T-helper 1 cell (primary cell): ENCODE measurements around the gene AKNAD1.
"Not testable (repeated sequence)": the region's sequence is repeated elsewhere in the genome, so short reads cannot be mapped to it uniquely, and the experiment has no call there.

Source experiments
- DNase-seq, 5 donors: peaks; one replicate each; pipeline ENCODE4 v3.0.0-alpha.2; 2012 to 2020

AKNAD1 gene

DNA sequence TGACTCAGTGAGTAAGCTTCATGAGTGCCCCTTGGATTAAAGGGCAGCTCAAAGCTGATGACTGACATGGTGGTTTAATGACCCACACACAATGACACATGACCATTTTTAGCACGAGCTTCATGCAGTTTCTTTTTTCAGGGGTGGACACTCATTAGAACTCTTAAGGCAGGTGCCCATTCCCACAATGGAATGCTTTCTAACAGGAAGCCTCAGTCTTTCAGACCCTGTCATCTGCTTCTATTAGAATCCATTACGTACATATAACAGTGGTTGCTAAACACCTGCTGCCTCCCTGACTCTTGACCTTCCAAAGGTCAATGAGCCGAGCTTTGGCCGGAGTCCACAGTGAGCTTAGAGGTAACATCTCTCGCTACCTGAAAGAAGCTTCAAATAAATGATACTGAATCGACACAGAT, 27.4 kb downstream of the AKNAD1 start:
- DNase-seq: no peak

DNA sequence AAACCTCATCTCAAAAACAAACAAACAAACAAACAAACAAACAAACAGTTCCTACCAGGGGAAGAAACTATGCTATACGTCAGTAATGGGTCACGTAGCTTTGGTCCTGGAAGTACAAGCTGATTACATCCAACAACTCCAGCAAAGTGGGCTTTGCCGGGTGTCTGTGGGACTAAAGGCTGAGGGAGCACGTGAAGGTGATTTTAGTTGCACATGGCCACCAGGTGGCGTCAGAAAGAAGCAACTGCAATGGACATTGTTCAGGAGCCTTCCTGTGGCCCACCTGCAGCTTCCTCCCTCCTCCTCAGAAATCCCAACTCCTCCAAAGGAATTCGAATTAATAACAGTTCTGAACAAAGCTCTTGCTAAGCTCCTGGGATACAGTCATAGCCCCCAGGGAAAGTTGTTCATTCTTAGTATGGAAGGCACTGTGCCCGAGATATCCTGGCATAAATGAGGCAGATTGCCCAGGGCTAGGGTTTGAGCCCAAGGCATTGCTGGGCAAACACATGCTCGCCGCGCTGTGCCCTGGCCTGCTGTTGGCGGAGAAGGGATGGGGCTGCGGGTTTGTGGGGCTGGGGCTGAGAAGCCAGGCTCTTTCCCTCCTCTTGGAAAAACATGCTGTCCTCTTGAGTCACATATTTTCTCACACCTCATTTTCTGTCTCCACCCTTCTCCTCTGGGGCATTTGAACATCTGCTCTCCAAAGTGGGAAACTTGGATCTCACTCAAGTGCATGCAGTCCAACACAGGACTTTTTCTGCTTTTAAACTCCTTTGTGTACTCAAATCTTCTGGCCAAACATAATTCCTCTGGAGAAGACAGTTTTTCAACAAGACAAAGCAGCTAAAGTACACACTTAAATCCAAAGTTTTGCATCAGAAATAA, 28.6 kb downstream of the AKNAD1 start:
- DNase-seq: peak; percentile 38 to 63 (median 52)

GRCh38 chr1:108826081-108826635, 30.7 kb downstream of the AKNAD1 start:
- no peak for DNase-seq

DNA sequence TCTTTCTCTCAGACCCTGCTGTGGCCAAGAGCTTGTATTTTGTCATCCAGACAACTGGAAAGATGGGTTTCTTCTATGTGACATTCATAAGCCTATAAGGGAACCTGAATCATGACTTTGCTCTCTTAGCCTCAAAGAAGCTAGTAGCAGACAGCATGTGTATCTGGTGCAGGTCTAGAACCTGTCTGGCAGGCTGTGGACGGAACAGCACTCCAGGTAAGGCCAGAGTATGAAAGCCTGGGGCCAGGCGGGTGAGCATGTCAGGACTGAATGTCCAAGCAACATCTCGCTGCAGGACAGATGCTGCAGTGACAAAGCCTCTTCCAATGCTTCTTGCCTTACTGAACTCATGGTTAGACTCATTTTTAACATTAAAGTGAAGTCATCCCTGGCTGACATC, 32.8 kb downstream of the AKNAD1 start:
- no peak for DNase-seq

- DNase-seq: no peak
Measured at GRCh38 chr1:108823632-108824031, 33.3 kb downstream of the AKNAD1 start.

DNA sequence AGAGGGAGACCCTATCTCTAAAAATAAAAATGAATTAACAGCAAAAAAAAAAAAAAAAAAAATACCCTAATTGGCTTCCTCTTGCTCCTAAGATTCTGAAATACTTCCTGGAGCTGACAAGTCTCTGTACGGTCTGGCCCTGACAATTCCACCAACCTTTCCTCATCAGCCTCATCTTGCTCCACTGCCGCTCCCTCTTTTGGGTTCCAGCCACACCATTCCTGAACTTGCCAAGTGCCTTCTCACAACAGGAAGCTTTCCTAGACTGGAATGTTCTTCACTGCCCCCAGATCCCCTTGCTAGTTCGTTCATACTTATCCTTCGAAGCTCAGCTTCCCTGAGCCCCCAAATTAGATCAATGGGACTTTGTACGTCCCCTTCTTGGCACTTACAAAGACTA, 37.0 kb downstream of the AKNAD1 start:
- no peak for DNase-seq

- no peak for DNase-seq
Measured at GRCh38 chr1:108817811-108818210, 39.1 kb downstream of the AKNAD1 start.

- DNase-seq: no peak
Measured at GRCh38 chr1:108817016-108817415, 39.9 kb downstream of the AKNAD1 start.

GRCh38 chr1:108816049-108816893, 40.6 kb downstream of the AKNAD1 start:
- DNase-seq: no peak

DNA sequence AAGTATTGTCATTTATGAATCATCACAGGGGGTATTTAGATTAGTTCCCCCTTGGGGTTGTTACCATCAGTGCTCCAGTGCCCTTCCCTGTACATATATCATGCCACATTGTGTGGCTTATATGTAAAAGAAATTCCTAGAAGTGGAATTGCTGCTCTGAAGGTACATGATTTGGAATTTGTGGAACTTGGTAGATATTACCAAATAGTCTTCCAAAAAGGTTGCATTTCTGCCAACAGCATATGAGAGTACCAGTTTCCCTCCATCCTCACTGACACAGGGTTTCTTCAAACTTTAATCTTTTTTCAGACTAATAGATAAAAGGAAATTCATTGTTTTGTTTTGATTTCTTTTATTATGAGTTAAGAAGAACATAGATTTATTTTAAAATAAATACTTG, 41.3 kb downstream of the AKNAD1 start:
- DNase-seq: no peak

GRCh38 chr1:108814343-108815125, 42.4 kb downstream of the AKNAD1 start:
- no peak for DNase-seq

- no peak for DNase-seq
Measured at GRCh38 chr1:108813326-108813725, 43.6 kb downstream of the AKNAD1 start.

- DNase-seq: no peak
Measured at GRCh38 chr1:108811611-108812010, 45.3 kb downstream of the AKNAD1 start.

GRCh38 chr1:108808438-108808837, 48.5 kb downstream of the AKNAD1 start:
- DNase-seq: no peak

DNA sequence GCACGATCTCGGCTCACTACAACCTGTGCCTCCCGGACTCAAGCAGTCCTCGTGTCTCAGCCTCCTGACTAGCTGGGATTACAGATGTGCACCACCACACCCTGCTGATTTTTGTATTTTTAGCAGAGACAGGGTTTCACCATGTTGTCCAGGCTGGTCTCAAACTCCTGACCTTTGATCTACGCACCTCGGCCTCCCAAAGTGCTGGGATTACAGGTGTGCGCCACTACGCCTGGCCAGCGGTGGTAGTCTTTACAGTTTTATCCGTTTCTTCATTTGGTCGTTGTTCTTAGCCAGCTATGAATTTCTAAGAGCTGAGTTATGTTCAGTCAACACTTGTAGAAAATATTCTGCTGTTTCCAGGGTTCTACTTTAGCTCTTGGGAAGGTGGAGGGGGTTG, 53.3 kb downstream of the AKNAD1 start:
- no peak for DNase-seq

DNA sequence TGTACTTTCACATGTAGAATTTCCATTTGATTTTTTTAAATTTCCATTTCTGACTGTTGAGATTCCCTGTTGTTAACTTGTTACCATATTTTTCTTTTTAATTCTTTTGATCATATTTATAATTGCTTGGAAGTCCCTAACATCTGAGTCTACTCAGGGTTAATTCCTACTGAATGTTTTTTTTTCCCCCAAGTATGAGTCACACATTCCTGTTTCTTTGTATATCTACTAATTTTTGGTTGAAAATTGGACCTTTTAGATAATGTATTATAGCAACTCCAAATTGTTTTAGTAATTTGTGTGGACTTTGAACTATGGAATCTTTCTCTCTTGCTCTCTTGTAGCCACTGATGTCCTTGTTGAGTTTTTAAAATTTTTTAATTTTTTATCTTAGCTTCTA, 55.8 kb downstream of the AKNAD1 start:
- DNase-seq: no peak

DNA sequence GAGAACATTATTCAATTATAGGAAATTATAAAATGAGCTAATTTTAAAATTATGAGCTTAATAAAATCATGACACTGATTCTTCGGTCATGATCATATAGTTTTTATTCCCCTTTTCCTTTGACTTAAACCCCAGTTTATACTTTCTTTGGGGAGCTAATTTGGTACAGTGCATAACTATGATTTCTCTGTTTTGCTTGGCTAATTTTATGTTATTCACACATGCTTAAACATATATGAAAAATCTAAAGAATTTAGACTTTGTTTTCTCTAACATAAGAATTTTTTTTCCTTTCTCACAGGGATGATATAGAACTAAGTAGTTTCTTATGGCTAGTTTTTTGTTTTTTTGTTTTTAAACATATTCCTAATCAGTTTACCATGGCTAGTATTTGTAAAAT, 57.9 kb downstream of the AKNAD1 start:
- DNase-seq: no peak

GRCh38 chr1:108792420-108792819, 64.5 kb downstream of the AKNAD1 start:
- no peak for DNase-seq

DNA sequence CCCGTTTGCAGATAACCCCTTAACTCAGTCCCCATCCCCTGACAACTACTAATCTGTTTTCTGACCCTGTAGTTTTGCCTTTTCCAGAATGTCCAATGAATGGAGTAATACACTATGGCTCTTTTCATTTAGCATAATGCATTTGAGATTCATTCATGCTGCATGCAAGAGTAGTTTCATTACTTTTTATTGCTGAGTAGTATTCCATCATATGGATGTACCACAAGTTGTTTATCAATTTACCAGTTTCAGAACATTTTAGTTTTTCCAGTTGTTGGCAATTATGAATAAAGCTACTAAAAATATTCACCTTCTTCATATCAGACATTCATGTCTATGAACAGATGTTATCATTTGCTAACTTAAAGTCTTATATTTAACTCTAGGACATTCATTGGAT, 65.1 kb downstream of the AKNAD1 start:
- no peak for DNase-seq

DNA sequence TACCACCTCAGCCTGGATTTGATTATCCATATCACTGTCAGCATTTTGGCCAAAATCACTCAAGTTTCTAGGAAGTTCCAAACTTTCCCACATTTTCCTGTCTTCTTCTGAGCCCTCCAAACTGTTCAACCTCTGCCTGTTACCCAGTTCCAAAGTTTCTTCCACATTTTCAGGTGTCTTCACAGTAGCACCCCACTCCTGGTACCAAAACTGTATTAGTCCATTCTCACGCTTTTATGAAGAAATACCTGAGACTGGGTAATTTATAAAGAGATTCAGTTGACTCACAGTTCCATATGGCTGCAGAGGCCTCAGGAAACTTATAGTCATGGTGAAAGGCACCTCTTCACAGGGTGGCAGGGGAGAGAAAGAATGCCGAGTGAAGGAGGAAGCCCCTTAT, 71.0 kb downstream of the AKNAD1 start:
- no peak for DNase-seq

GRCh38 chr1:108785264-108785663, 71.6 kb downstream of the AKNAD1 start:
- no peak for DNase-seq

GRCh38 chr1:108781575-108781944, 75.3 kb downstream of the AKNAD1 start:
- DNase-seq: not testable (repeated sequence)
